ENCODE data around the gene DPCD. TPM values are rescaled to one million over a fixed set of nuclear protein-coding genes. Genes with fewer than 3 reads are reported as not detected.

The DPCD gene
- polyA plus RNA-seq, 1 experiment, result 46.4 TPM

DNA sequence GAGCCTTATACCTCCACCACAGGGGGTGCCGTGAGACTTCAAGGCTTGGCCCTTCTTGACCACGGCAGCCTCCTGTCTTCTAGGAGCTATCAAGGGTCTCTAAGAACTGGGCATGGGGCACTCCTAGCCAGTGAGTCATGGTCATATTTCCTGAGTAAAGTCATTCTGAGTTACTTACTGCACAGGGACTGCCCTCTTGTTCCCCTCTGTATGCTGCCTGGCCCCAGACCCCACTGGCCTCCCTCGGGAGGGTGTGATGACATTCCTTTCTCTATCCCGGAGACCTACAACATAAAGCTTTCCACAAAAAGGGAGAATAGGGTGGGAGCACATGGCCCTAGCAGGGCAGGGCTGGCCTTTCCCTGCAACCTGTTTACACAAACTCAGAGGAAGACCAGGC, 21.4 kb downstream of the DPCD start:
- H3K36me3 ChIP-seq (ENCODE audit: control insufficient read depth, insufficient read depth, low read length), result peaks cover 17% of the 10 kb centered on the region
- POLR2A ChIA-PET, result no interaction called here
- H3K27me3 ChIP-seq (ENCODE audit: control insufficient read depth, insufficient read depth, low read length), result no peaks in the 10 kb centered on the region
- TF ChIP-seq, protein P1, sequence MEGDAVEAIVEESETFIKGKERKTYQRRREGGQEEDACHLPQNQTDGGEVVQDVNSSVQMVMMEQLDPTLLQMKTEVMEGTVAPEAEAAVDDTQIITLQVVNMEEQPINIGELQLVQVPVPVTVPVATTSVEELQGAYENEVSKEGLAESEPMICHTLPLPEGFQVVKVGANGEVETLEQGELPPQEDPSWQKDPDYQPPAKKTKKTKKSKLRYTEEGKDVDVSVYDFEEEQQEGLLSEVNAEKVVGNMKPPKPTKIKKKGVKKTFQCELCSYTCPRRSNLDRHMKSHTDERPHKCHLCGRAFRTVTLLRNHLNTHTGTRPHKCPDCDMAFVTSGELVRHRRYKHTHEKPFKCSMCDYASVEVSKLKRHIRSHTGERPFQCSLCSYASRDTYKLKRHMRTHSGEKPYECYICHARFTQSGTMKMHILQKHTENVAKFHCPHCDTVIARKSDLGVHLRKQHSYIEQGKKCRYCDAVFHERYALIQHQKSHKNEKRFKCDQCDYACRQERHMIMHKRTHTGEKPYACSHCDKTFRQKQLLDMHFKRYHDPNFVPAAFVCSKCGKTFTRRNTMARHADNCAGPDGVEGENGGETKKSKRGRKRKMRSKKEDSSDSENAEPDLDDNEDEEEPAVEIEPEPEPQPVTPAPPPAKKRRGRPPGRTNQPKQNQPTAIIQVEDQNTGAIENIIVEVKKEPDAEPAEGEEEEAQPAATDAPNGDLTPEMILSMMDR (IDR thresholded peaks at IDR 0.05; ENCODE audit: insufficient read depth, low read depth, low read length), result no peak
- DNase-seq (ENCODE audit: low read depth), result no peak
- CTCF ChIA-PET, result interaction anchor here (0.6 to 5.1 kb wide), 3 partner anchors 16 to 171 kb away, joined by 3 to 20 read pairs (median 5); no protein-coding TSS in a partner anchor
- no peak overlapping the region for H3K4me3 ChIP-seq (ENCODE audit: low read depth, low read length)

DNA sequence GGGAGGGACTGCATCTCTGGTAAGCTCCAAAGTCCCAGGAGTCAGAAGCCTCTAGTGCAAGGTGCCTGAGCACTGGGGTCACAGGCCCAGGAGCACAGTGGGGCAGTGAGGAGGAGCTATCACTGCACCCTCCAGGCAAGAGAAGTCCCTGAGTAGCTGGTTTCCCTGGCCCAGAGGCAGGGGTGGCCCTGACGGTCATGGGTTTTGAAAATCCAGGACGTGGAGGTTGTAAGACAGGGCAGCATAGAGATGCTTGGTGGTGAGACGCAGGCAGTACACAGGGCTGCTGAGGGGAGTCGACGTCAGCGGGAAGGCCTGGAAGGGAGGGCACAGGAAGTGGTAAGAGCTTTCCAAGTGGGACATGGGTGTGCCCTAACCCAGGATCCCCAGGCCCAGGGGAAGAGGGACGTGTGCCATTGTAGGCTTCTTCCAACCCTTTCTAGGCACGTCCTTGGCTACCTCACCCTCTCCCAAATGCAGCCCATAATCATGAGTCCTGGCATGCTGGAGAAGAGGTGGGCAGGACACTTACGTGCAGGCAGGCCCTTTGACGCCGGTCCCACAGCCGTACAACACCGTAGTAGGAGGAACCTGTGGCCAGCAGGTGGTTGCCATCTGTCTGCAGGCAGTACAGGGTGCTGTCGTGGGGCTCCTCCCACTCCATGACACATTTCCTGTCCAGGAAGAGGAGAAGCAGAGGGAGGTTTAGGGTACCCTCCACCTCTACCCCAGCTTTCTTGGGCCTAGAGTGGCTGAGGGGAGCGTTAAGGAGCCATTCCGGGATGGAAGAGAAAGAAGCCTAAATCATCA, 23.2 kb downstream of the DPCD start:
- POLR2A ChIA-PET, result no interaction called here
- CTCF ChIA-PET, result interaction anchor here (1.2 to 5.1 kb wide), 3 partner anchors 9 to 170 kb away, joined by 3 to 20 read pairs (median 5); no protein-coding TSS in a partner anchor
- TF ChIP-seq, protein P1 (IDR thresholded peaks at IDR 0.05; ENCODE audit: insufficient read depth, low read depth, low read length), result no peak
- Histone ChIP-seq H3K27me3 (ENCODE audit: control insufficient read depth, insufficient read depth, low read length) (no peaks in the 10 kb centered on the region), H3K36me3 (ENCODE audit: control insufficient read depth, insufficient read depth, low read length) (peaks cover 17% of the 10 kb centered on the region), H3K4me3 (ENCODE audit: low read depth, low read length) (no peak overlapping the region)
- DNase-seq (ENCODE audit: low read depth), result no peak

DNA sequence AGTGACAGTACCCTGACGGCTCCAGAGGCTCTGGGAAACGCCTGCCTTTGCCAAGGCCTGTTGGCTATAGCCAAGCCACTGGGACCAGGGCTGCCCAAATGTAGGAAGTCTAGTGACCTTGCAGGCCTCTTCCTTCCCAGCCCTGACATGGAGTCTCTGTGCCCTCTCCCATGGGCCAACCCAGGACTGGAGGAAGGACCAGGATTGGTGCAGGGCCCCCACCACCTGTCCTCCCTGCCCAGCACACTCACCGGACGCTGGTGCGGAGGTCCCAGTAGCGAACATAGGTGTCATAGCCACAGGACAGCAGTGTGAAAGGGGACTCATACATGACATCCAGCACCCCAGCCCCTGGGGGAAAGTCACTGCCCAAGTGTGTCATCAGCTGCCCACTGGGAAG, 24.0 kb downstream of the DPCD start:
- no peak overlapping the region for H3K4me3 ChIP-seq (ENCODE audit: low read depth, low read length)
- no peaks in the 10 kb centered on the region for H3K27me3 ChIP-seq (ENCODE audit: control insufficient read depth, insufficient read depth, low read length)
- TF ChIP-seq, protein P1 (IDR thresholded peaks at IDR 0.05; ENCODE audit: insufficient read depth, low read depth, low read length), result no peak
- DNase-seq (ENCODE audit: low read depth), result no peak
- CTCF ChIA-PET, result interaction anchor here (1.3 to 5.1 kb wide), 3 partner anchors 10 to 169 kb away, joined by 3 to 20 read pairs (median 7); no protein-coding TSS in a partner anchor
- peaks cover 15% of the 10 kb centered on the region for H3K36me3 ChIP-seq (ENCODE audit: control insufficient read depth, insufficient read depth, low read length)
- POLR2A ChIA-PET, result no interaction called here

DNA sequence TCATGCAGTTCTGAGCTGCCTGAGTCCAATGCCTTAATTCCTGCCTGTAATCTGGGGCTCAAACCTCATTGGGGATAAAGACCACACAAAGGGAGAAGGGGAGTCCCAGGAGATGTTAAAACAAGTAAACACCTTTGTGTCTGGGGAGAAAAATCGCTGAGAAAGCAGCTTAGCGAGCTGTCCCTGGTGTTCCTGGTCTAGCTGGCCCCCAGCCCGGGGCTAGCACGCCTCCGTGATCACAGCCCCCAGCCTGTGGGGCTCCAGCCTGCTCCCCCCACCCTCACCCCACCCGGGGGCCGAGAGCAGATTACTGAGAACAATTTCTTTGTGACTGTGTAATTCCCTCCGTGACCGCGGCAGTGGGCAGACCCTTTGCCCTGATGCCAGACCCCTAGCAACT, 24.8 kb downstream of the DPCD start:
- TF ChIP-seq, protein P1 (IDR thresholded peaks at IDR 0.05; ENCODE audit: insufficient read depth, low read depth, low read length), result no peak
- ChIA-PET POLR2A (no interaction called here), CTCF (interaction anchor here (1.3 to 5.1 kb wide), 3 partner anchors 10 to 168 kb away, joined by 3 to 20 read pairs (median 7); no protein-coding TSS in a partner anchor)

DNA sequence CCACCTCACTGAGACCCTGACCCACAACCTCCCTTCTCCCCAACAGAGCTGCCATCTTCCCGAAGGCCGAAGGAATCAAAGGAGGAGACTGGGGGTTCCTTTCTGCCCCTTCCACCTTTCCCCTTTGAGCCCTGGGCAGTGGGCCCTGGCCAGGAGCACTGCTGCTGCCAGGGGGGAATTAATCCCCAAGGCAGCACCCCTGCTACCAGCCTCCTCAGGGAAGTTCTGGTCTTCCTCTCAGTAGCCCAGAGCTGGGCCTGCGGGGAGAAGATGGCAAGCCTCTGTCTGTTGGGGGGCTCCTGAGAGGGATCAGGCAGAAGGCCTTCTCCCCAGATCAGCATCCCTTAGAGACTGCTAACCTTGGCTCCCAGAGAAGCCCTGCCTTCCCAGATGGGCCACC, 25.5 kb downstream of the DPCD start:
- CTCF ChIA-PET, result interaction anchor here (2.1 kb wide), 1 partner anchor 11 kb away, joined by 7 read pairs; no protein-coding TSS in a partner anchor
- POLR2A ChIA-PET, result no interaction called here
- Histone ChIP-seq H3K36me3 (ENCODE audit: control insufficient read depth, insufficient read depth, low read length) (peaks cover 16% of the 10 kb centered on the region), H3K4me3 (ENCODE audit: low read depth, low read length) (no peak overlapping the region), H3K27me3 (ENCODE audit: control insufficient read depth, insufficient read depth, low read length) (no peaks in the 10 kb centered on the region)
- TF ChIP-seq, protein P1 (IDR thresholded peaks at IDR 0.05; ENCODE audit: insufficient read depth, low read depth, low read length), result no peak
- no peak for DNase-seq (ENCODE audit: low read depth)

More for the DNA sequence above, 24.8 kb downstream of the DPCD start:
- H3K4me3 ChIP-seq (ENCODE audit: low read depth, low read length), result no peak overlapping the region
- DNase-seq (ENCODE audit: low read depth), result no peak
- H3K36me3 ChIP-seq (ENCODE audit: control insufficient read depth, insufficient read depth, low read length), result peaks cover 15% of the 10 kb centered on the region
- H3K27me3 ChIP-seq (ENCODE audit: control insufficient read depth, insufficient read depth, low read length), result no peaks in the 10 kb centered on the region
